BE2C (cell line): Measurements from ENCODE around the gene CEP83.
"Not testable (repeated sequence)": the region's sequence is repeated elsewhere in the genome, so short reads cannot be mapped to it uniquely, and the experiment has no call there.

Experiments used
- DNase-seq: peaks from one replicate; pipeline ENCODE4 v3.0.0-alpha.2; 2020
- H3K27me3 ChIP-seq: fragments of 250-450 bp; sonication (Bioruptor Pico); 2 replicates; pipeline ENCODE4 v1.5.1; 2020; ENCODE audit warnings: mild to moderate bottlenecking
- H3K36me3 ChIP-seq: fragments of 250-450 bp; sonication (Bioruptor Pico); 2 replicates; pipeline ENCODE4 v1.5.1; 2020; ENCODE audit warnings: mild to moderate bottlenecking
- H3K4me1 ChIP-seq: fragments of 250-450 bp; sonication (Bioruptor Pico); 2 replicates; pipeline ENCODE4 v1.5.1; 2020
- H3K4me3 ChIP-seq: 2 replicates; pipeline ENCODE4 v1.5.1; 2011; ENCODE audit warnings: low read depth, low read length
- H3K9me3 ChIP-seq: fragments of 250-450 bp; sonication (Bioruptor Pico); 2 replicates; pipeline ENCODE4 v1.5.1; 2020
- TF ChIP-seq, protein P1 (sequence below): IDR thresholded peaks from 2 replicates; pipeline ENCODE4 v1.5.1; 2012; ENCODE audit warnings: mild to moderate bottlenecking, low read depth, low read length

The CEP83 gene

DNA sequence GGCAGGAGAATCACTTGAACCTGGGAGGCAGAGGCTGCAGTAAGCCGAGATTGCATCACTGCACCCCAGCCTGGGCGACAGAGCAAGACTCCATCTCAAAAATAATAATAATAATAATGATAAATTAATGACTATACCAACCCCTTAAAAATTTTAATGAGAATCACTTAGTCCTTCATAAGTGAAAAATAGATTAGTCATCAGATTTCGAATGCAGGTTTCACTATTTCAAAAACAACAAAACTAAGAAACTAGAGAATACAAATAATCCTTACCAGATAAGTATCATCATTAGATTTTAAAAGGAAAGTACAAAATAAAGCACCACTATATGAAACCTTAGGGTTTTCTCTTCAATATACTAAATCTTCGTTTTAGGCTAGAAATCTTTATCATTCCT is 62.3 kb downstream of the CEP83 start:
- H3K4me3 ChIP-seq, result no peak overlapping the region
- DNase-seq, result no peak
- TF ChIP-seq, protein P1, sequence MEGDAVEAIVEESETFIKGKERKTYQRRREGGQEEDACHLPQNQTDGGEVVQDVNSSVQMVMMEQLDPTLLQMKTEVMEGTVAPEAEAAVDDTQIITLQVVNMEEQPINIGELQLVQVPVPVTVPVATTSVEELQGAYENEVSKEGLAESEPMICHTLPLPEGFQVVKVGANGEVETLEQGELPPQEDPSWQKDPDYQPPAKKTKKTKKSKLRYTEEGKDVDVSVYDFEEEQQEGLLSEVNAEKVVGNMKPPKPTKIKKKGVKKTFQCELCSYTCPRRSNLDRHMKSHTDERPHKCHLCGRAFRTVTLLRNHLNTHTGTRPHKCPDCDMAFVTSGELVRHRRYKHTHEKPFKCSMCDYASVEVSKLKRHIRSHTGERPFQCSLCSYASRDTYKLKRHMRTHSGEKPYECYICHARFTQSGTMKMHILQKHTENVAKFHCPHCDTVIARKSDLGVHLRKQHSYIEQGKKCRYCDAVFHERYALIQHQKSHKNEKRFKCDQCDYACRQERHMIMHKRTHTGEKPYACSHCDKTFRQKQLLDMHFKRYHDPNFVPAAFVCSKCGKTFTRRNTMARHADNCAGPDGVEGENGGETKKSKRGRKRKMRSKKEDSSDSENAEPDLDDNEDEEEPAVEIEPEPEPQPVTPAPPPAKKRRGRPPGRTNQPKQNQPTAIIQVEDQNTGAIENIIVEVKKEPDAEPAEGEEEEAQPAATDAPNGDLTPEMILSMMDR, result no peak
- H3K27me3 ChIP-seq, result no peaks in the 10 kb centered on the region
- no peaks in the 10 kb centered on the region for H3K4me1 ChIP-seq
- no peaks in the 10 kb centered on the region; the same call in 1 of the 2 replicates for H3K36me3 ChIP-seq
- H3K9me3 ChIP-seq, result no peaks in the 10 kb centered on the region

DNA sequence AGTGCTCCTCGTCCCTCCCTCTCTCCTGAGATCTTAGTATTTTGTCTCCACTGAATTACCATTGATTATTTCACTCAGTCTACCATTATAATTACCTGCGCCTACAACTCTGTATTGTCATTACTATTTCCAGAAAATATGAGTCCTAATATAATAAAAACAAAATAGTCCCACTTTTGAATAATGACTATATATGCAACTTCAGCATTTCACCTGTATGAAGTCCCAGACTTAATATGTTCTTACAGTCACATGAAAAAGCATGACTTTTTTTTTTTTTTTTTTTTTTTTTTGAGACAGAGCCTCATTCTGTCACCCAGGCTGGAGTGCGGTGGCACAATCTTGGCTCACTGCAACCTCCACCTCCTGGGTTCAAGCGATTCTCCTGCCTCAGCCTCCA is 63.7 kb downstream of the CEP83 start:
- not testable (repeated sequence) for H3K4me3 ChIP-seq, H3K9me3 ChIP-seq, H3K4me1 ChIP-seq, DNase-seq, H3K27me3 ChIP-seq, H3K36me3 ChIP-seq

DNA sequence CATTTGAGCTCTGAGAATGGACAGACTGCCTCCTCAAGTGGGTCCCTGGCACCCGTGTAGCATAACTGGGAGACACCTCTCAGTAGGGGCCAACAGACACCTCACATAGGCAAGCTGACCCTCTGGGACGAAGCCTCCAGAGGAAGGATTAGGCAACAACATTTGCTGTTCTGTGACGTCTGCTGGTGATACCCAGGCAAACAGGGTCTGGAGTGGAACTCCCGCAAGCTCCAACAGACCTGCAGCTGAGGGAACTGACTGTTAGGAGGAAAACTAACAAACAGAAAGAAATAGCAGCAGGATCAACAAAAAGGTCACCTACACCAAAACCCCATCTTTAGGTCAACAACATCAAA is 69.6 kb downstream of the CEP83 start:
- Histone ChIP-seq H3K4me3 (no peak overlapping the region), H3K4me1 (no peaks in the 10 kb centered on the region; the same call in 1 of the 2 replicates), H3K9me3 (no peaks in the 10 kb centered on the region), H3K27me3 (no peaks in the 10 kb centered on the region), H3K36me3 (peaks cover 4% of the 10 kb centered on the region; the same call in 1 of the 2 replicates)
- no peak for DNase-seq
- TF ChIP-seq, protein P1, result no peak

DNA sequence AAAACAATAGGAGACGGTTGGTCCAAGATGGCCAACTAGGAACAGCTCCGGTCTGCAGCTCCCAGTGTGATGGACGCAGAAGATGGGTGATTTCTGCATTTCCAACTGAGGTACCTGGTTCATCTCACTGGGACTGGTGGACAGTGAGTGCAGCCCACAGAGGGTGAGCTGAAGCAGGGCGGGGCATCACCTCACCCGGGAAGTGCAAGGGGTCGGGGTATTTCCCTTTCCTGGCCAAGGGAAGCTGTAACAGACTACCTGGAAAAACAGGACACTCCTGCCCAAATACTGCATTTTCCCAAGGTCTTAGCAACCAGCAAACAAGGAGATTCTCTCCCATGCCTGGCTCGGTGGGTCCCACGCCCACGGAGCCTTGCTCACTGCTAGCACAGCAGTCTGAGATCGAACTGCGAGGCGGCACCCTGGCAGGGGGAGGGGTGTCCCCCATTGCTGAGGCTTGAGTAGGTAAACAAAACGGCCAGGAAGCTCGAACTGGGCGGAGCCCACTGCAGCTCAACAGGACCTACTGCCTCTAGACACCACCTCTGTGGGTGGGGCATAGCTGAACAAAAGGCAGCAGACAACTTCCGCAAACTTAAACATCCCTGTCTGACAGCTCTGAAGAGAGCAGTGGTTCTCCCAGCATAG is 70.1 kb downstream of the CEP83 start:
- H3K27me3 ChIP-seq, DNase-seq, H3K4me1 ChIP-seq, H3K36me3 ChIP-seq, H3K4me3 ChIP-seq, H3K9me3 ChIP-seq: not testable (repeated sequence)

DNA sequence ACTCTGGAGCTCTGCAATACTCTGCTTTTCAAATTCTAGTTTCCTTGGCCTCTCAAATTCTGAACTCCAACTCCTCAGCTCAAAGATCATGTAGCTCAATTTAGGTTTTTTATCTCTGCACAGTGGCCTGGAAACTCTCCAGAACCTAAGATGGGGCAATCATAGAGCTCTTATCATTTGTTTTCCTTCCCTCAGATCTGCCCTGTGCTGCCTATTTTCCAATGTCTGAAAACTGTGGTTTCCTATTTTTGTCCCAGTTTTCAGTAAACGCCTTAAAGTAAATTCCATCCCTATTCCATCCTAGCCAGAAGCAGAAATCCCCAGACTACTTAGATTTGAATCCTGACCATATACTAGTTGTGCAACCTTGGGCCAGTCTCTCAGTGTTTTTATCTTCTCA is 73.2 kb downstream of the CEP83 start:
- TF ChIP-seq, protein P1, result no peak
- H3K27me3 ChIP-seq, result no peaks in the 10 kb centered on the region
- H3K36me3 ChIP-seq, result peaks cover 5% of the 10 kb centered on the region; the same call in 1 of the 2 replicates
- no peaks in the 10 kb centered on the region for H3K9me3 ChIP-seq
- no peak for DNase-seq
- no peak overlapping the region for H3K4me3 ChIP-seq
- H3K4me1 ChIP-seq, result no peaks in the 10 kb centered on the region; the same call in 1 of the 2 replicates

DNA sequence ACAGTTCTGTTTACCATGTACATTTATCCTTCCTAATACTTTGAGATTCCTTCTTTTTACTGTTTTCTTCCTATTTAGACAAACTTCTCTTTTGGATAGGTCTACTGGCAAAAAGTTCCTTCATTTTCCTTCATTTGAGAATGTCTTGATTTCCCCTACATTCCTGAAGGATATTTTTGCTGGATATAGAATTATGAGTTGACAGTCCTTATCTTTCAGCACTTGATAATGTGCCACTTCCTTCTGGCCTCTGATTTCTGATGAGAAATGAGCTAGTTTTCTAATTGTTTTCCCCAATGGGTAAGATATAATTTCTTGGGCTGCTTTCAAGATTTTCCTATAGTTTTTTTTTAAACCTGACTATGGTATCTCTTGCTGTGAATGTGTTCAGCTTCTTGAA is 75.6 kb downstream of the CEP83 start:
- H3K9me3 ChIP-seq, result no peaks in the 10 kb centered on the region
- no peak for DNase-seq
- H3K4me1 ChIP-seq, result no peaks in the 10 kb centered on the region; the same call in 1 of the 2 replicates
- H3K36me3 ChIP-seq, result peaks cover 5% of the 10 kb centered on the region; the same call in 1 of the 2 replicates
- no peak overlapping the region for H3K4me3 ChIP-seq
- H3K27me3 ChIP-seq, result no peaks in the 10 kb centered on the region
- TF ChIP-seq, protein P1, result no peak

DNA sequence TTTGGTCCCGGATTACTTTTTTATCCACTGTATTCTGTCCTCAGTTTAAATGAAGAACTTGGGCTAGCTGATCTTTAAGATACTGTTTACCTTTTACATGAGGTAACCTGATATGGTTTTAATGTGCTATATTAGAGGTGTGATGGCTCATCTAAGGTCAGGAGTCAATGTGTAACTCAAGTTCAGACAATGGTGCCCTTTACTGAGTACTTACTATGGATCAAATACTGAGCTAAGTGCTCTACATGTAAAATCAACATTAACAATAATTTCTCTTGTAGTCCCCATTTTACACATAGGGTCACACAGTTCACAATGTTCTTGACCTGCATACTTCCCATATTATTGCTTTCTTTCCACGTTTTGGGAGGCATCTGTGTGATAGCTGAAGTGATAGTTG is 79.2 kb downstream of the CEP83 start:
- H3K27me3 ChIP-seq, result no peaks in the 10 kb centered on the region
- no peaks in the 10 kb centered on the region for H3K4me1 ChIP-seq
- DNase-seq, result no peak
- no peak overlapping the region for H3K4me3 ChIP-seq
- H3K36me3 ChIP-seq, result peaks cover 5% of the 10 kb centered on the region
- no peaks in the 10 kb centered on the region for H3K9me3 ChIP-seq
- TF ChIP-seq, protein P1, result no peak
